ENCODE measurements around the gene BID. TPM values are rescaled to one million over a fixed set of nuclear protein-coding genes. Genes with fewer than 3 reads are reported as not detected.

The BID gene
- total RNA-seq, 2 donors from 2014 or later: 4.0 to 9.3 TPM

DNA sequence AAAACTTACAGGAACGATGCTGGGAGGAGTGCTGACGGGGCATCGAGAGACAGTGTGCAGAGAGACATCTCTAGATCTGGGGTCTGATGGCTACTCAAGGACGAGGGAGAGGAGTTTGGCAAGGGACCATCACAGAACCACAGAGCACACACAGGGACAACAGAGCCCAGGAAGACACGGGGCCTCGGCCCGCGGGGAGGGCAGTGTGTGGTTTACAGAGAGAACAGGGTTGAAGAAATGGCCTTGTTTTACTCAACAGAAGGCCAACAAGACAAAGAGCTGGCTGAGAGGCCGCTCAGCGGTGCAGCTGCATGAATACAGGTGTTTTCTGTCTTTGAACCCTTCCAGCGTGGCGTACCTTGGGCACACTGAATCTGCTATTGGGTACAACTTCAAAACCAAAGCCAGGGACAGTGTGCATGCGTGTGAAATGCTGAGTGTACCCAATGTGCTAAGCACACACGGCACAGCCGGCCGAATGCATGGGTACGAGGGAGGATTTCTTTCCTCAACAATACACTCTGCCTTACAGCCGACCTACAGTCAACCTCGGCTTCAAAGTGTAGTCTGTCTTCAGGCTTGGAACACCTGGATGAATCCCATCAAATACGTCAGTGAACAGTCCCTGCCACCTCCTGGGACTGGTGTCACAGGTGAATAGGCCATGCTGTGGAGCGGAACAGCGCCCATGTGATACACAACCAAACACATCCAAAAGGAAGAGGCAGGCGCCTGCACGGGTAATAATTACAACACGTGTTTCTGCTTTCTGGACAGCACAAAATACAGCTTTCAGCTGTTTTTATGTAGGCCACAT is 20.7 kb upstream of the BID start:
- 88 to 90% methylated on average over 25 of the region's 25 CpGs for WGBS, 2 donors
- Histone ChIP-seq H3K27ac (no peak overlapping the region), H3K4me1 (no peaks in the 10 kb centered on the region), H3K4me3 (no peak overlapping the region), H3K27me3 (no peaks in the 10 kb centered on the region), H3K9me3 (no peaks in the 10 kb centered on the region), H3K36me3 (replicated peaks in 1 of 2; ENCODE audit: insufficient read depth in 1 of 2, low read depth in 2 of 2) (no peaks in the 10 kb centered on the region)
- intact Hi-C loops (cut with DNase I): no loop called here
- no peak for ATAC-seq
- DNase-seq: no peak
- TF ChIP-seq, protein P1, sequence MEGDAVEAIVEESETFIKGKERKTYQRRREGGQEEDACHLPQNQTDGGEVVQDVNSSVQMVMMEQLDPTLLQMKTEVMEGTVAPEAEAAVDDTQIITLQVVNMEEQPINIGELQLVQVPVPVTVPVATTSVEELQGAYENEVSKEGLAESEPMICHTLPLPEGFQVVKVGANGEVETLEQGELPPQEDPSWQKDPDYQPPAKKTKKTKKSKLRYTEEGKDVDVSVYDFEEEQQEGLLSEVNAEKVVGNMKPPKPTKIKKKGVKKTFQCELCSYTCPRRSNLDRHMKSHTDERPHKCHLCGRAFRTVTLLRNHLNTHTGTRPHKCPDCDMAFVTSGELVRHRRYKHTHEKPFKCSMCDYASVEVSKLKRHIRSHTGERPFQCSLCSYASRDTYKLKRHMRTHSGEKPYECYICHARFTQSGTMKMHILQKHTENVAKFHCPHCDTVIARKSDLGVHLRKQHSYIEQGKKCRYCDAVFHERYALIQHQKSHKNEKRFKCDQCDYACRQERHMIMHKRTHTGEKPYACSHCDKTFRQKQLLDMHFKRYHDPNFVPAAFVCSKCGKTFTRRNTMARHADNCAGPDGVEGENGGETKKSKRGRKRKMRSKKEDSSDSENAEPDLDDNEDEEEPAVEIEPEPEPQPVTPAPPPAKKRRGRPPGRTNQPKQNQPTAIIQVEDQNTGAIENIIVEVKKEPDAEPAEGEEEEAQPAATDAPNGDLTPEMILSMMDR (IDR thresholded peaks at IDR 0.05): no peak
- no peak for TF ChIP-seq POLR2A (IDR thresholded peaks at IDR 0.05)

GRCh38 chr22:17792854-17793434 is 18.7 kb upstream of the BID start:
- Histone ChIP-seq H3K27me3 (no peaks in the 10 kb centered on the region), H3K27ac (no peak overlapping the region), H3K4me1 (no peaks in the 10 kb centered on the region), H3K9me3 (no peaks in the 10 kb centered on the region), H3K36me3 (replicated peaks in 1 of 2; ENCODE audit: insufficient read depth in 1 of 2, low read depth in 2 of 2) (no peaks in the 10 kb centered on the region), H3K4me3 (no peak overlapping the region)
- no peak for TF ChIP-seq POLR2A (IDR thresholded peaks at IDR 0.05)
- TF ChIP-seq, protein P1 (IDR thresholded peaks at IDR 0.05): no peak
- no peak for ATAC-seq
- 80 to 88% methylated on average over 17 to 18 of the region's 29 CpGs for WGBS, 2 donors
- intact Hi-C loops (cut with DNase I): no loop called here
- DNase-seq: no peak

DNA sequence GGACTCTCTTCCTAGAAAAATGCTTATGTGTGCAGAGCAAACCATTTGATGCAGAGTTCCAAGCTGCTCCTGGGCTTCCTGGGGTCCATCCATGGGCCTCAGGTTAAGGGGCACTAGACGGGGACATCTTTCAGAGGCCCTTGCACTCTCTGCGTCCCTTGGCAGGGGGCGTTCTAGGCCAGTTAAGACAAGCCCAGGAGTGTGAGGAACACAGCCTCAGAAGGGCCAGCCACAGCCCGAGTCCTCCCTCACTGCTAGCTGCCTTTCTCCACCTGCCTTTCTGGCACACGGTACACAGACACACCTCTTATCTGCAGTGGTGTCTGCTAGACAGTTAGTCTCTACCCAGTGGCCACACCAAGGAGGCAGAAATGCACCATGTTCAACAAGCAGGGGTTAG is 18.0 kb upstream of the BID start:
- no peaks in the 10 kb centered on the region for H3K36me3 ChIP-seq (replicated peaks in 1 of 2; ENCODE audit: insufficient read depth in 1 of 2, low read depth in 2 of 2)
- H3K9me3 ChIP-seq: no peaks in the 10 kb centered on the region
- ATAC-seq: no peak

DNA sequence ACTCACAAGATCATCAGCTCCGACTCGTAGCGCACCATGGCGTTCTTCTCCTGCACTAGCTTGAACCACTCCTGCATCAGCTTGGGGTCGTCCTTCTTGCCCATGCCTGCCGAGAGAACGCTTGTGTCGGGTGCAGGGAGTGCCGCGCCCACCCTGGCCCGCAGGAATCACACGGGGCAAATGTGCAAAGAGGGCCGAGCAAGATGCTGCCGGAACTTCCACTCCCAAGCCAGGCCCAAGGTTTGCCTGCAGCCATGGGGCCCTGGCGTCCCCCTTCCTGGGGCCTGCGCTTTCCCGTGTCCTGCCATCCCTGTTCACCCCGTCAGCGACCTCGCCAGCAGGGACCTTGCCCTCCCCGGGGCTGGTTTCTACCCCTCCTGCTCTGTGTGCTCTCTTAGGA is 16.9 kb upstream of the BID start:
- ATAC-seq (no peak), DNase-seq (no peak)
- Histone ChIP-seq H3K4me3 (no peak overlapping the region), H3K4me1 (no peaks in the 10 kb centered on the region), H3K36me3 (replicated peaks in 1 of 2; ENCODE audit: insufficient read depth in 1 of 2, low read depth in 2 of 2) (no peaks in the 10 kb centered on the region), H3K9me3 (no peaks in the 10 kb centered on the region), H3K27ac (no peak overlapping the region), H3K27me3 (no peaks in the 10 kb centered on the region)
- 94 to 96% methylated on average over 9 to 21 of the region's 21 CpGs for WGBS, 2 donors
- intact Hi-C loops (cut with DNase I): no loop called here
- no peak for TF ChIP-seq POLR2A (IDR thresholded peaks at IDR 0.05)
- TF ChIP-seq, protein P1 (IDR thresholded peaks at IDR 0.05): no peak

More for the DNA sequence above, 18.0 kb upstream of the BID start:
- no peaks in the 10 kb centered on the region for H3K27me3 ChIP-seq
- TF ChIP-seq POLR2A (IDR thresholded peaks at IDR 0.05): no peak
- TF ChIP-seq, protein P1 (IDR thresholded peaks at IDR 0.05): no peak
- H3K27ac ChIP-seq: no peak overlapping the region
- 73 to 92% methylated on average over 3 to 5 of the region's 5 CpGs for WGBS, 2 donors
- intact Hi-C loops (cut with DNase I): no loop called here
- no peaks in the 10 kb centered on the region for H3K4me1 ChIP-seq
- DNase-seq: no peak
- no peak overlapping the region for H3K4me3 ChIP-seq
